GM19467 (cell line): ENCODE measurements around the gene LIX1L.
A peak's percentile ranks its signal among the peaks of the same experiment; 100 is the strongest.

Experiments used
- ATAC-seq: cut with Tn5 transposase; IDR thresholded peaks from one replicate; pipeline ENCODE4 v1.9.1; 2021; ENCODE audit warnings: mild to moderate bottlenecking, moderate library complexity; ENCODE audit not compliant: unreplicated experiment

Gene LIX1L

GRCh38 chr1:145897969-145898368 is 59.8 kb downstream of the LIX1L start:
- no peak for ATAC-seq

DNA sequence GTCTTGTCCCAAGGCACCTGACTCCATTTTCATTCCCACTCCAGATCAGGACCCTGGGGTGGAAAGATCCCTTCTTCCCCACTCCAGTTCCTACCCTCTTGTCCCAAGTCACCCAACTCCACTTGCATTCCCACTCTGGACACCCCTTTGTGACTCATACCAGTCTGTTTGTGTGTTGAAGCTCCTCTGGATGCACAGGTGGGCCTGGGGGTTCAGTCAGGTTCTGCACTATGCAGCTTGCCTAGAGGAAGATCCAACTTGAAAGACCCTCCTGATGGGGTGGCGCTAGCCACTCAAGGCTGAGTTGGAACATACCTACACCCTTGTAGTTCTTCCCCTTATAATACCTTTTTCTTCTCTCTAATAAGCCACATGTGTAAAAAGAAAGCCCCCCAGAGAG is 62.3 kb downstream of the LIX1L start:
- ATAC-seq = no peak

DNA sequence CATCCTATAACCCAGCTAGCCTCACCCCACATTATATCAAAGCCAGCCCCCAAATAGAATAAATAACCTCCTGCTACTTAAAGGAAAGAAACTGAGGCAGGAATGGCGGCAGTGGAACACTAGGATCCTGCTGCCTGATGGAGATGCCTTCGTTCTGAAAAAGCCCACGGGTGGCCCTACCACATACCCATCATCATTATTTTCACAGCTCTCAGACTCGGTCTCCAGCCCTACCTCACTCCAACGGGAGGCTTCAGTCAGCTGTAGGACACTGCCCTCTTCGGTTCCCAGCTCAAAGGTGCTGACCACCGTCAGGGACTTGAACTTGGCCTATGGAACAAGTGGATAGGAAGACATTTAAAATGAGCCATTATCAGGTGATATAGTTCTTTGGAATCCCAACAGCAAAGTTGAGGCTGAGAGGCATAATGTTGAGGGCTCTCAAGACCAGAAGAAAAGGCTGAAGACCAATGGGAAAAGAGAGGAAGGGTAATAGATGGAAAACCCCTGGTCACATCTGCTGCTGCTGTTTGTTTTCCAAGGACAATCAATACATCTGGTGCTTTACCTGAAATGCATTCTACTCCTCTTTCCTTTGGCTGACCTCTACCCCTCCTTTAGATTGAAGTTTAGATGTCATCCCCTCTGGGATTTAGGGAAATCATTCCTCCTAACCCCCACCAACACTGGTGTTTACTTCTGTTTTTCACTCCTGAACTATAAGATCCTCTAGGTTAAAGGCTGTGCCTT is 64.3 kb downstream of the LIX1L start:
- ATAC-seq = no peak

DNA sequence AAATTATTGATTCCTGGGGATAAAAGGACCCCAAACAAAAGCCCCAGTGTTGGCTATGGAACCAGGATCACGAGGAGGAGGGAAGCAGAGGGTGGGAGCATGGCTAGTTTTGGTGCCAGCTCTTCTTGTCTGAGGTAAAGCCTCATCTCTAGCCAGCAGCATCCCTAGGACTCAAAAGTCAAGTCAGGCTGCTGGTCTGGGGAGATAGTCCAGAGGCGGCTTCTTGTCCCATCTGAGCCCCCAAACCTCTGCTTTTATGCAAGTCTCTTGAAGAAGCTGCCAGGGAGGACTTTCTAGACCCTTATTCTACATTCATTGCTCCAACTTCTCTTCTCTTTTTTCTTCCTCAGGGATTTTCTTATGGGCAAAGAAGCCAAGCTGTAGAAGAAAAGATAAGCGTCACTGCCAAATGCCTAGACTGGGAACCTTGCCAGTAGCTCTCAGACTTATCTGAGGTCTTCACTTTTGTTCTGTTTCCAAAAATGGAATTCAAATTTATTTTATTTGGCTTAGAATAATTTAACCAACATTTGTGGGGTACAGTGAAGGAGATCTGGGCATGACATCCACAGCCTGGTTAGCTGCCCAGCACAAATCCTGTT is 65.2 kb downstream of the LIX1L start:
- ATAC-seq = no peak

DNA sequence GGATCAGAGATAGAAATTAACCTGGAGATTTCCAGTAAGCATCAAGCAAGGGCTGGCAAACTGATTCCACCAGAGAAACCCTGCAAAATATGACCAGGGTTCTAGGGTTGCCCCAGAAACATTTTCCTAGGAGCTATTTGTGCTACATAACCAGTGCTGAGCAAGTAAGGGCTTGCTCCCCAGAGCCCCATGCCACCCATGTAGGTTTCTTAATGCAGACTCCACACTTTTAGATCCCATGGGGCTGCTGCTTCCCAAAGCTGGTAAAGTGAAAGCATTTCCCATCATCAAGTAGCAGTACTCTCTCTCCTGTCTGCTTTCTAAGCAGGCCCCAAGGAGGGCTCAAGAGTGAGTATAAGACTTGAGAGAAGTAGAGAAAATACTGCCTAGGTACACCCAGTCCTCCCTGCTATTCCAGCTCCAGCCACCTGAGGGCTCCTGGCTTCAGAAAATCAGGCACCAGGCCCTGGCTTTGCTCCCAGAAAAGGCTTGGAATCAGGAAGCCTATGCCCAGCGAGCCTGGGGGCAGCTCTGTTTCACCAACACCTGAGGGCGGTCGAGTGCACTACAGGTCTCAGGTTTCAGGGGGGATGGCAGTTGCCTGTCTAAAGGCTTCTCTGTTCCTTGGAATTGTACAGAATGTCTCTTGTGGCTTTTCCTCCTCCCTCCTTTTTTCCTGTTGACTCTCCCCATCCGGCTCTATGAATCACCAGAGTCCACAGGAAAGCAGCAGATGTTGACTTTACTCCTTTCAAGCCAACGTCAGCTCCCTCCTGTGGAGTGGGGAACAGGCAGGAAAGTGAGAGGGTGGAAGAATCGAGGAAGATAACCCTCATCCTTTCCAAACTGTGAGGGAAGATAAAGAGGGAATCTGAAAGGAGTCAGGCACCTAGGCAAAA is 66.0 kb downstream of the LIX1L start:
- ATAC-seq = no peak

- no peak for ATAC-seq
Observed at GRCh38 chr1:145891143-145891542, 66.7 kb downstream of the LIX1L start.

DNA sequence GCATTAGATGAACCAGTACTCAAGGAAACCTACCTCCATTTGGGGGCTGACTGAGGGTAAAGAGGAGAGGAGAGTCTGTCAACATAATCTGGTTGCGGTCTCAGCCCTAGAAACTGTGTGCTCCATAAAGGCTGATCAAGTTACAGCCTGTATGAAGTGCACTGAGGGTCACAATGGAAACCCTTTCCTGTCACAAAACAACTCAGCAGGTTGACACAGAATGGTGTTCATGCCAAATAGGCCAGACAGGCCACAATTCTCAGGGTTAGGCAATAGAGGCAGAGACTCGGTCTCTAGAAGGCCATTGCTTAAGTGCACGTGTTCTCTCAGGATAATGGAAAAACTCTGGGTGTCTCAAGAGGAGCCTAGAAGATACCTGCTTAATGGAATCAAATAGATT is 68.1 kb downstream of the LIX1L start:
- no peak for ATAC-seq

- no peak for ATAC-seq
Observed at GRCh38 chr1:145887631-145888030, 70.2 kb downstream of the LIX1L start.

DNA sequence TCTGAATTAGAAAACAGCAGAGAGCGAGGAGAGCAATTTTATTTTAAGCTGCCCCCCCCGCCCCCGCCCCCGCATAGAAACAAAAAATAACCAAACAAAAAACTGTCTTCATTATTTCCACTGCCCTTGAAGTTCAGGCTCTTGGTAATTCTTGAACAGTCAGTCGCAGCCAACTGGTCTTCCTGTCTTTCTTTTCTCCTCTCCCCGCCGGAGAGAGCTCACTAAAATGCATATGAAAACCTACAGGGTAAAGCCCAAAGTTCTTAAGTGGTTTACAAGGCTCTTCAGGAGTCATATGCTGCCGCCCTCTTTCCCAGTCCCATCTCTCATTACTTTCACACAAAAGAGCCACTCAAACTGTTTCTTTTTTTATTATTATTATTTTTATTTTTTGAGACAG is 71.0 kb downstream of the LIX1L start:
- ATAC-seq = no peak

GRCh38 chr1:145886390-145886789 is 71.4 kb downstream of the LIX1L start:
- no peak for ATAC-seq

- ATAC-seq = peak; percentile 99
Observed at GRCh38 chr1:145885738-145886287, 72.0 kb downstream of the LIX1L start, which contains the start of gene ANKRD35. ANKRD35 (minus strand) TSS chr1:145885866; CDS start chr1:145885758, 108 bp downstream.

GRCh38 chr1:145884675-145885074 is 73.1 kb downstream of the LIX1L start:
- no peak for ATAC-seq
